Right hindlimb (tissue), 1 donor: ENCODE data around the gene FMC1.
"Not testable (repeated sequence)": the region's sequence is repeated elsewhere in the genome, so short reads cannot be mapped to it uniquely, and the experiment has no call there.

Experiments used
- DNase-seq: peaks from one replicate; pipeline ENCODE4 v3.0.0-alpha.2; 2018

The FMC1 gene, protein sequence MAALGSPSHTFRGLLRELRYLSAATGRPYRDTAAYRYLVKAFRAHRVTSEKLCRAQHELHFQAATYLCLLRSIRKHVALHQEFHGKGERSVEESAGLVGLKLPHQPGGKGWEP

DNA sequence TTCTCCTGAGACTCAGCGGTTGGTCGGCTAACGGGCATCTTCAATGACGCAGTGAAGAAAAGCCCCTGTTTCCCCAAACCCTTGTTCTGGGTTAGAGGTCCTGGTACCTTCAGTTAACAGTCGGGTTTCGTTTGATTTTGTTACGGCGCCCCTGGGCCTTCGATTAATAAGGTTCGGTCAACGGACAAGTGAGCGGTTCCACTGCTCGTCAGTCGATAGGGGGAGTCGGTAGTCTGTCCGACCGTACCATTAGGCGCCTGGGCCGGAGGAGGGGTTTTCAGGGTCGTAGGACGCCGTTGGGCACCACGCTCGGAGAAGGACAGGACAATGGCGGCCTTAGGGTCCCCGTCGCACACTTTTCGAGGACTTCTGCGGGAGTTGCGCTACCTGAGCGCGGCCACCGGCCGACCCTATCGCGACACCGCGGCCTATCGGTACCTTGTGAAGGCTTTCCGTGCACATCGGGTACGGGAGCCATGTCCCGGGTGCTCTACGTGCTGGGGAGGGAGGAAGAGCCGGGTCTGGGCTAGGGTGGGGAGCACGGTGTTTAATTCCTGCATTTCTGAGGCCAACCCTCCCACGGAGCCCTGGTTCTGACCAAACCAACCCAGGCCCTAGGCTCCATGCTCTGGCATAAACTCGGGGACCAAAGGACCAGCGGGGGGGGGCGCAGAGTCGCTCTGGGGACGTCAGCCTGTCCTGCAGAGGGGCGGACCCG, at the start of gene FMC1:
Gene FMC1, plus strand, starts transcription at position 280 of the 718 bp plus-strand sequence. Its CDS starts 48 bp downstream, at position 328.
- DNase-seq: peak; percentile 94

DNA sequence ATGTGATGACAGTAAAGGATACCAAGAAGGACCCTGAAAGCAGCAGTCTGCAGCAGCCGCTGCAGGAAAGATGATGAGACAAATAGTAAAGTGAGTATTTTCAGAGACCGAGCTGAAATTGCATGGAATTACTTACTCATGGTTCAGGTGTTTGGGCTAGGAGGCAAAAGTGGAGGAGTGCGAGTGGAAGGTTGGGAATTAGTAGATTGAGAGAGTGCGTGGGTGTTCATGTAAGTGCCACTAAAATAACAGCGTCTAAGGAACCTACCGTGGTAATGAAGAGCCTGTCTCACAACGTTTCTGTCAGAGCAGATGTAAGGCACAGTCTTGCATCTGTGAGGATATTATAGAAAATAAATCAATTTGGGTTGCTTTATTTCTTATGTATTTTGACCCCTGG, 48.3 kb upstream of the FMC1 start:
- DNase-seq: no peak

DNA sequence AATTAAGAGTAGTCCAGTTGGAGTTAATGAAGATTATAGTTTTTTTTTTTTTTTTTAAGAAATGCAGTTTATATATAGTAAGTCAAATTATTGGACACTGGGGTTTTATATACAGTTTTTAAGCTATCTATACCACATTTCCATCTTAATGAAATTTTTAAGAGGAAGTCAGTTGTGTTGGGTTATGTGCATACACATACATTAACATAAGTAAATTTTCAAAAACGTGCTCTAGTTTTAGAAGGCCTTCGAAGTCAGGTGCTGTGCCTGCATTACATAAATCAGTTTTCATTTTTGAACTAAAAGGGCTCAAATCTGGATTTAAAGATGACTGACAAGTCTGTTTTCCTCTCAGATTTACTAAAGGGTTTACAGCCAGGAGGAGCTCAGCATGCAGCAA, 47.6 kb upstream of the FMC1 start:
- no peak for DNase-seq

DNA sequence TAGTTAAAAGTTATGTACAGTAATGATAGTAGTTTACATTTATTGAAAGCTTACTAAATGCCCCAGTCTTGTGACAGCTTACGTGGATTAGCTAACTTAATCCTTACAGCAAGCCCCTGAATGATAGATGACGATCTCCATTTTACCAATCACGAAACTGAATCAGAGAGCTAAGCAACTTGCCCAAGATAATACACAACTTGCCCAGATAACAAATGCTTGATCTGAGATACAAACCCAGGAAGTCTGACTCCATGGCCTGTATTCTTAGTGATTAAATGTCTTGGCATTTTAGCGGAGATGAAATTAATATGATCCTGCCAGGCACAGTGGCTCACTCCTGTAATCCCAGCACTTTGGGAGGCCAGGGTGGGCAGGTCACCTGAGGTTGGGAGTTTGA, 46.9 kb upstream of the FMC1 start:
- DNase-seq: no peak

GRCh38 chr7:139294951-139295575, 46.1 kb upstream of the FMC1 start:
- DNase-seq: no peak

GRCh38 chr7:139297795-139298194, 43.3 kb upstream of the FMC1 start:
- no peak for DNase-seq

DNA sequence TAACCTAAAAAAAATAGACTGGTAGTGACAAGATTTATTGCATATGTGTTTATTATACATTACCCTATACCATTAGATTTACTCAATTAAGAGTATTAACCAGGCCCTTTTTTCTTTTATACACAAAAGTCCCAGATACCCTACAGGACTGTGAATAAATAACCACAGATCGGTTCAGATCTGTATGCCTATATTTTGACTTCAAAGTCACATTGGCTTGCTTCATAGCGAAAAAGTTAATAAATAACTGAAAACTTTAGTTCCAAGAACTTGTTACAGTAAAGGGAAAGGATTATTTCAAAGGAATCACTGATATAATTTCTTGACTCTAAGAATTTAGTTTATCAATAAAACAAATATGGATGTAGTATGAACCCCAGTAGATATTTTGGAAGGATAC, 41.8 kb upstream of the FMC1 start:
- DNase-seq: no peak

- no peak for DNase-seq
Measured at GRCh38 chr7:139300390-139300789, 40.7 kb upstream of the FMC1 start.

DNA sequence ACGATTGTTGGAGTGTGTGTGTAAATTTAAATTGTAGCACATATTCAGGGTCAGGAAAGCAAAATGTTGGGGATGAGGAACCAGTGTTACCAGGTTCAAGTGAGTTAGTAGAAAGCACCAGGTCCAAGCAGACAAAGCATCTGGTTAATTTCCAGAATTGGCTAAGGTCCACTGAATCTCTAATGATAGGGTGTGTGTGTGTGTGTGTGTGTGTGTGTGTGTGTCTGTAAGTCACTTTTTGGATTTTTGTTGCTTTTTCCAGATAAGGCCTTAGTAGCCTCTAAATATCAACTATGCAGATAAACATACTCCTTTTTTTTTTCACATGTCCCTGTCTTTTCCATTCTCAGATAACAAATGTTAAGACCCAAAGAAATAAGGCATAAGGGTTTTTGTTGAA, 36.6 kb upstream of the FMC1 start:
- no peak for DNase-seq

DNA sequence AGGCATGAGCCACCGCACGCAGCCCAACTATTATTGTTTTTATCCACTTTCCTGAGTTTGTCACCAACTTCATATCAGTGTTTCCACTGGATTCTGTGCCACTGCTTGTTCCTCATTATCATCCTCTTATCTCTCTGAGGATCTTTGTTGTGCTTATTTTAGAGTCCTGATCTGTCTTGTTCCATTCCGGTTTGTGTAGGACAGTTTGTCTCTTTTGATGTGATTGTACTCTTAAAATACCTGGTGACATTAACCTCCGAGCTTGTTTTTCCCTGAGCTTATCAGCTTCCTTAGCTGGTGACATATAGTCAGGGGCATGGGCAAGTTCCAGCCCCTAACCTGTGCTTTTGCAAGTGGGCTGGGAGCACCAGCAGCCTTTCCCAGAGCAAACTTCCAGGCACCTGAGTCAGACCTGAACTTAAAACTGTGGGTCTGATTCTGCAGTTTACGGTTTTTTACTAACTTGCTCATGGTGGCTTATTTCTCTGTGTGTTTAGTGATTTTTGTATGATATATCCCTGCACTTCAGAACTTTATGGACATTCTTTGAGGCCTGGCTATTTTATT, 23.1 kb upstream of the FMC1 start:
- DNase-seq: no peak

DNA sequence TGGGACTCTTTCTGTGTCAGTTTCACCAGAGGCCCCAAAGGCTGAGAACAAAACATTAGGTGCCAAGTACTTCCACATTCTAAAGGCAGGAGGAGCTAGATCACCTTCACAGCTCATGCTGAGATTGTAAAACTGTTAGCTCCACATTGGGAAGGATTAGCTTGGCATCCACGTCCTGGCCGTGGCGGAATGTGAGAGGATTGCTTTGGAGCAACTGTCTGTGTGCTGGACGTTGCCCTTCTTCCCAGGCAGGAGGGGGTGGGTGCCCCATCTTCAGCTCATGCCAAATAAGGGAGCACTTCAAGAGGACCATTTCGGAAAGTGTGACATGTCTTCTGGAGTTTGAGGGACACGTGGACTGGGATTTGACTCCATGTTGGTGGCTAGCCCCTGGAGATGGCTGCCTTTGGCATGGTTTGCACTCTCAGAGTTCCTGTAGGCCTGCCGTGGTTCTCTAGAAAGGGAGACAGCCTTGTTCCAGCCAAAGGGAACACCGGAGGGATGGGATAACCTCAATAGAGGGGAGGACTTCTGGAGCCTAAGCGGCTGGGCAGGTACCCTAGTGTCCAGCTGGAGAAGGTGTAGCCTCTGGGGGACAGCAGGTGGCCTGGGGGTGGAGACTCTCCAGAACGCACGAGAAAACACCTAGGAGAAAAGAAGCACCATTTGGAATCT, 19.9 kb upstream of the FMC1 start:
- DNase-seq: no peak

- not testable (repeated sequence) for DNase-seq
Measured at GRCh38 chr7:139324709-139325108, 16.4 kb upstream of the FMC1 start.

DNA sequence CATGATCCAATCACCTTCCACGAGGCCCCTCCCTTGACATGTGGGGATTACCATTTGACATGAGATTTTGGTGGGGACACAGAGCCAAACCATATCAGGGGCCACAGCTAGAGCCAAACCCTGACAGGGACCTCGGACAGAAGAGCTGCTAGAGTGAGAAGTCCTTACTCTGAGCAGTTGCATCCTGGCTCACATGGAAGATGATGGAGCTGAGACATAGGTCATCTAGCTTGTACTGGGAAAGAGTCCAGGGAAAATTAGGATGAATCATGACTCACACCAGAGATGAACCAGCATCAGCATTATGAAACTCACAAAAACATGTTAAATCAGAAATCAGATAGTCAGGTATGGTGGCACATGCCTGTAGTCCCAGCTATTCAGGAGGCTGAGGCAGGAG, 12.8 kb upstream of the FMC1 start:
- no peak for DNase-seq

- no peak for DNase-seq
Measured at GRCh38 chr7:139329119-139329518, 12.0 kb upstream of the FMC1 start.

- no peak for DNase-seq
Measured at GRCh38 chr7:139330333-139331030, 10.7 kb upstream of the FMC1 start.

DNA sequence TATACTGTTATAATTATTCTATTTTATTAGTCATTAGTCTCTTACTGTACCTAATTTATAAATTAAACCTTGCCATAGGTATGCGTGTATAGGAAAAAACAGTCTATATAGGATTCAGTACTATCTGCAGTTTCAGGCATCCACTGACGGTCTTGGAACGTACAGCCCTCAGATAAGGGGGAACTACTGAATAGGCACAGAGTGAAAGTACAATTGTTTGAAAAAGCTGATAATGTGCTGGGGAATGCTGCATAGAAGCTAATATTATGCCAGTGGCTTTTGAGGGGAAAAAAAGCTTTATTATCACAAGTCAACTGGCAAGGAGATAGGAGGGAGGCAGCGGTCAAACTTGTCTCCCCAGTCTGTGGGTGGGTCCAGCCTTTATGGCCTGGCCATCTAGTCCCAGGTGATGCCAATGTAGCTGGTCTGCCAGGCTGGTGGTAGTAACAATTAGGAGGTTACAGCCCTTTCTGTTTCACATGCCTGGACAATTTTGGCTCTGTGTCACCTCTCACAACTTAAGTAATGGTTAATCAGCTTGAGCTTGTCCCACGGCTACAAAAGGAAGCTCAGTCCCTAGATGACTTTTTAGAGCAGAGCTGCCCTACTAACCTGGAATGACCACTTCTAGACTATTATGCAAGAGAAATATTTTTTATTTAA, 8.3 kb upstream of the FMC1 start:
- no peak for DNase-seq

- DNase-seq: not testable (repeated sequence)
Measured at GRCh38 chr7:139333443-139333842, 7.7 kb upstream of the FMC1 start.

GRCh38 chr7:139334399-139335150, 6.6 kb upstream of the FMC1 start:
- DNase-seq: no peak

DNA sequence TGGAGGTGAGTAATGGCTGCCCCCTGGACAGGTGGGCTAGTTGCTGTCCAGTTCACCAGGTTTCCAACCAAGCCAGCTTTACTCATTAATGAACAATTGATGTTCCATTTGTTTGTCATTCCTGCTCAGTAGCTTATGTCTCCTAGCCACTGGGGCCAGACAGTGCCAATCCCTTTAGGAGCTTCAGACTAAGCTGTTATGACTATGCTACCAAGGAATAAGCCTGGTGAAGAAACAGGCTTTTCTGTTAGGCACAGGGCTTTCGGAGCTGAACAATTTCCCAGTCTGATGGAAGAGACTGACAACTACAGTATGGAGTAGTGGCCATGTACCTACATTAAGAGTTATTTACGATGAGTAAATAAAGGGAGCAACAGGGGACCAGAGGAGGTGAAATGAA, 2.1 kb upstream of the FMC1 start:
- DNase-seq: peak; percentile 32

DNA sequence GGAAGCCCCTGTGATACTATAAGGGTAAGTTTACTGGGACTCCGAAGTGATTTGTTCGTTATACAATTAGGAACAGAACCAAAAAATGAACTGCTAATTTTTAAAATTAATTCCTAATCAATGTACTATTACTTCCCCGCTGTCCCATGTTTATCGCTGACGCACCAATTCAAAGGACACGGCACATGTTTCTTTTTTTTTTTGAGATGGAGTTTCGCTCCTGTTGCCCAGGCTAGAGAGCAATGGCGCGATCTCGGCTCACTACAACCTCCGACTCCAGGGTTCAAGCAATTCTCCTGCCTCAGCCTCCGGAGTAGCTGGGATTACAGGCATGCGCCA, 1.5 kb upstream of the FMC1 start:
- no peak for DNase-seq

GRCh38 chr7:139340037-139340807, 915 bp upstream of the FMC1 start:
- peak; percentile 99 for DNase-seq
